AG09309 (cell line): ENCODE measurements around the gene NOS1.
"Not testable (repeated sequence)": the region's sequence is repeated elsewhere in the genome, so short reads cannot be mapped to it uniquely, and the experiment has no call there.

Experiments
- DNase-seq: peaks from one replicate; pipeline ENCODE4 v3.0.0-alpha.2; 2010; ENCODE audit warnings: low read depth
- H3K4me3 ChIP-seq: 2 replicates; pipeline ENCODE4 v1.5.1; 2011; ENCODE audit warnings: mild to moderate bottlenecking, low read depth, low read length, moderate library complexity; ENCODE audit not compliant: control insufficient read depth
- CTCF ChIP-seq: IDR thresholded peaks from 2 replicates; pipeline ENCODE4 v1.5.1; 2011; ENCODE audit warnings: mild to moderate bottlenecking, low read depth, low read length, inconsistent platforms; ENCODE audit not compliant: insufficient read depth, control insufficient read depth; ENCODE audit errors: missing control alignments

Gene NOS1

GRCh38 chr12:117400912-117401311 is 39.5 kb upstream of the NOS1 start:
- no peak overlapping the region for H3K4me3 ChIP-seq
- DNase-seq = no peak
- no peak for TF ChIP-seq CTCF

- DNase-seq, H3K4me3 ChIP-seq: not testable (repeated sequence)
Observed at GRCh38 chr12:117398482-117398881, 37.1 kb upstream of the NOS1 start.

GRCh38 chr12:117395766-117396165 is 34.3 kb upstream of the NOS1 start:
- H3K4me3 ChIP-seq = no peak overlapping the region
- no peak for TF ChIP-seq CTCF
- no peak for DNase-seq

GRCh38 chr12:117394491-117394890 is 33.1 kb upstream of the NOS1 start:
- DNase-seq = no peak
- TF ChIP-seq CTCF = no peak
- H3K4me3 ChIP-seq = no peak overlapping the region

GRCh38 chr12:117393656-117394055 is 32.2 kb upstream of the NOS1 start:
- no peak for DNase-seq
- TF ChIP-seq CTCF = no peak
- no peak overlapping the region for H3K4me3 ChIP-seq

- DNase-seq = no peak
- no peak for TF ChIP-seq CTCF
Observed at GRCh38 chr12:117390866-117391265, 29.4 kb upstream of the NOS1 start.

GRCh38 chr12:117388951-117389446 is 27.6 kb upstream of the NOS1 start:
- TF ChIP-seq CTCF = no peak
- no peak overlapping the region for H3K4me3 ChIP-seq
- no peak for DNase-seq

More at GRCh38 chr12:117390866-117391265, 29.4 kb upstream of the NOS1 start:
- no peak overlapping the region for H3K4me3 ChIP-seq
